ENCODE results near the gene MTHFD2L. TPM values are rescaled to one million over a fixed set of nuclear protein-coding genes. Genes with fewer than 3 reads are reported as not detected.

MTHFD2L gene
- total RNA-seq, 2 donors from 2014 or later = 9.5 to 12.6 TPM

DNA sequence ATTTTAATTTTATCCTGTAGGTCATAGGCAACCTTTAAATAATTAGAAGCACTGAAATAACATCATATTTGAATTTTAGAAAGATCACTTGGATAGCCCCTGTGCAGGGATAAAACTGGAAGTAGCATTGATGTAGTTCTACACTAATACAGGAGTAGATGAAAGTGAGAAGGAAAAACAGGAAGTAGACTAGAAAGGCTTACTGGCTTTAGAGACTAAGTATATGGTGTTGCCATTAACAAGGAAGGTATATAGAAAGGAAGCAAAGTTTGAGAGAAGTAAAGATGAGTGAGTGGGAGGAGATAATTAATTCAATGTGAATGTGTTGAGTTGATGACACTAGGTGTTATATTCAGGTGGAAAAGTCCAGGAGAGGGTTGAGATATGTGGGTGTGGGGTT, 77.2 kb downstream of the MTHFD2L start:
- no peak for DNase-seq
- no peaks in the 10 kb centered on the region for H3K9me3 ChIP-seq
- H3K27ac ChIP-seq = no peak overlapping the region
- H3K4me1 ChIP-seq = no peaks in the 10 kb centered on the region
- no peak overlapping the region for H3K9ac ChIP-seq (ENCODE audit: low read depth in 2 of 2, low read length in 2 of 2)
- H3K36me3 ChIP-seq = no peaks in the 10 kb centered on the region
- H3K27me3 ChIP-seq = no peaks in the 10 kb centered on the region
- H3K4me3 ChIP-seq = no peak overlapping the region
- TF ChIP-seq, protein P1, sequence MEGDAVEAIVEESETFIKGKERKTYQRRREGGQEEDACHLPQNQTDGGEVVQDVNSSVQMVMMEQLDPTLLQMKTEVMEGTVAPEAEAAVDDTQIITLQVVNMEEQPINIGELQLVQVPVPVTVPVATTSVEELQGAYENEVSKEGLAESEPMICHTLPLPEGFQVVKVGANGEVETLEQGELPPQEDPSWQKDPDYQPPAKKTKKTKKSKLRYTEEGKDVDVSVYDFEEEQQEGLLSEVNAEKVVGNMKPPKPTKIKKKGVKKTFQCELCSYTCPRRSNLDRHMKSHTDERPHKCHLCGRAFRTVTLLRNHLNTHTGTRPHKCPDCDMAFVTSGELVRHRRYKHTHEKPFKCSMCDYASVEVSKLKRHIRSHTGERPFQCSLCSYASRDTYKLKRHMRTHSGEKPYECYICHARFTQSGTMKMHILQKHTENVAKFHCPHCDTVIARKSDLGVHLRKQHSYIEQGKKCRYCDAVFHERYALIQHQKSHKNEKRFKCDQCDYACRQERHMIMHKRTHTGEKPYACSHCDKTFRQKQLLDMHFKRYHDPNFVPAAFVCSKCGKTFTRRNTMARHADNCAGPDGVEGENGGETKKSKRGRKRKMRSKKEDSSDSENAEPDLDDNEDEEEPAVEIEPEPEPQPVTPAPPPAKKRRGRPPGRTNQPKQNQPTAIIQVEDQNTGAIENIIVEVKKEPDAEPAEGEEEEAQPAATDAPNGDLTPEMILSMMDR (IDR thresholded peaks at IDR 0.05) = no peak
- intact Hi-C loops (cut with DNase I) = no loop called here

DNA sequence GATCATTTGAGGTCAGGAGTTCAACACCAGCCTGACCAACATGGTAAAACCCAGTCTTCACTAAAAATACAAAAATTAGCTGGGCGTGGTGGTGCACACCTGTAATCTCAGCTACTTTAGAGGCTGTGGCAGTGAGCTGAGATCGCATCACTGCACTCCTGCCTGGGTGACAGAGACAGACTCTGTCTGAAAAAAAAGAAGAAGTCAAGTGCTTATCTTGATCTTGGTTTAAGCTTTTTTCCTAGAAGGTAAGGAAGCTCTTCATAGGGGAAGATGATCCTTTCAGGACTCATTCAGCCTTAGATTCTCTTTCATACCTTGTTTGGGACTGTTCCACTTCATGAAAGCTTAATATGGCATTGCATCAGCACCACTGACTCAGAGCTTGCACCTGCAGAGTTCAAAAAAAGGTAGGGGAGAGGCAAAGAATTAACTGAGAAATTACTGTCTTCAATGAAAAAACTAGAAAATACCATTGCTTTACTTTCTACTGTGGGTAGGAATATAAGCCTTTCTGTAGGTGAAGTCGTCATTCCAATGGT, 79.6 kb downstream of the MTHFD2L start:
- H3K36me3 ChIP-seq = no peaks in the 10 kb centered on the region
- TF ChIP-seq, protein P1 (IDR thresholded peaks at IDR 0.05) = no peak
- no peak overlapping the region for H3K9ac ChIP-seq (ENCODE audit: low read depth in 2 of 2, low read length in 2 of 2)
- intact Hi-C loops (cut with DNase I) = no loop called here
- H3K4me1 ChIP-seq = no peaks in the 10 kb centered on the region
- no peak overlapping the region for H3K4me3 ChIP-seq
- H3K27me3 ChIP-seq = no peaks in the 10 kb centered on the region
- no peaks in the 10 kb centered on the region for H3K9me3 ChIP-seq
- no peak for DNase-seq
- no peak overlapping the region for H3K27ac ChIP-seq

DNA sequence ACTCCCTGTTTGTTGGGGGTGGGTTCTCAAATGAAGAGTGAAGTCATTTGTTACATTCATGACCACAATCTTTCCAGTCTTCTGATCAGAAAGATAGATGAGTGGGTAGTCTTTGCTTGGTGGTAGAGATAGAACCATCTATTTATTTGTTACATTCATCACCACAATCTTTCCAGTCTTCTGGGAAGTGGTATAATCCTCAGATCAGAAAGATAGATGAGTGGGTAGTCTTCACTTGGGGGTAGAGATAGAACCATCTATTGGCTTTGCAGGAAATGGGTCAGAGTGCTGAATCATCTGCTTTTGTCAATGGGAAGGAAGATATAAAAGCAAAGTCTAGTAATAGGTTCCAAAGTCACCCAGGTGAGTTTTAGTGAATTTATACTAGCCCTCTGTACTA, 86.1 kb downstream of the MTHFD2L start:
- H3K4me1 ChIP-seq = no peaks in the 10 kb centered on the region
- intact Hi-C loops (cut with DNase I) = no loop called here
- no peaks in the 10 kb centered on the region for H3K36me3 ChIP-seq

DNA sequence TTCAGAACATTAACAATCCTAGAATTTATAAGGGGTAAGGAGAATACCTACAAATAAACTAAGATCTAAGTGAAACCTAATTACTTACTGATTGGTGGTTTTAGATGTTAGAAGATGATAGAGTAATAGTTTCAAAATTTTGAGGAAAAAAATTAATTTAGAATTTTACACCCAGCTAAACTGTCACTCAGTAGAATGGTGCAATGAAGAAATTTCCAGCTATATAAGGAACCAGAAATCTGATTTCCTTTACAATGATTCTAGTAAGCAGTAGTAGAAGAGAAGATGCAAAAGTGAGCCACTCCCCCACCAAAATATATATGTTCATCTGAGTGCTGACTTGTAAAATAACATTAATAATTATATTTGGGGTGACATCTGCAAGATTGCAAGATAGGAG, 95.0 kb downstream of the MTHFD2L start:
- DNase-seq = no peak
- Histone ChIP-seq H3K4me3 (no peak overlapping the region), H3K9ac (ENCODE audit: low read depth in 2 of 2, low read length in 2 of 2) (no peak overlapping the region), H3K27me3 (no peaks in the 10 kb centered on the region), H3K36me3 (no peaks in the 10 kb centered on the region), H3K27ac (no peak overlapping the region), H3K9me3 (no peaks in the 10 kb centered on the region), H3K4me1 (no peaks in the 10 kb centered on the region)
- TF ChIP-seq, protein P1 (IDR thresholded peaks at IDR 0.05) = no peak
- intact Hi-C loops (cut with DNase I) = no loop called here

More for the DNA sequence above, 86.1 kb downstream of the MTHFD2L start:
- H3K27ac ChIP-seq = no peak overlapping the region
- TF ChIP-seq, protein P1 (IDR thresholded peaks at IDR 0.05) = no peak
- H3K4me3 ChIP-seq = no peak overlapping the region
- no peak for DNase-seq
- no peaks in the 10 kb centered on the region for H3K27me3 ChIP-seq
- H3K9ac ChIP-seq (ENCODE audit: low read depth in 2 of 2, low read length in 2 of 2) = no peak overlapping the region
- H3K9me3 ChIP-seq = no peaks in the 10 kb centered on the region

DNA sequence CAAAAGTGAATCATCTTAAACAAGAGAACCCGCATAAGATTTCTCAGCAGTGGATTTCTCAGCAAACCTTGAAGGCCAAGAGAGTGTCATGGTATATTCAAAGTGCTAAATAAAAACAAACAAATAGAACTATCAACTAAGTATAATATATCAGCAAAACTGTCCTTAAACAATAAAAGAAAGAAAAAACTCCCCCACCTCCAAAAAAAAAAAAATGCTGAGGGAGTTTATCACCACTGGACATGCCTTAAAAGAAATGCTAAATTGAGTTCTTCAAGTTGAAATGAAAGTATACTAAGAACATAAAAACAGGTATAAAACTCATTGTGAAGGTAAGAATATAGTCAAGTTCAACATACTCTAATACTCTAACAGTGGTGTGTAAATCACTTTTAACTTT, 96.5 kb downstream of the MTHFD2L start:
- Histone ChIP-seq H3K27ac (no peak overlapping the region), H3K4me1 (no peaks in the 10 kb centered on the region), H3K9ac (ENCODE audit: low read depth in 2 of 2, low read length in 2 of 2) (no peak overlapping the region), H3K9me3 (no peaks in the 10 kb centered on the region), H3K27me3 (no peaks in the 10 kb centered on the region), H3K4me3 (no peak overlapping the region), H3K36me3 (no peaks in the 10 kb centered on the region)
- intact Hi-C loops (cut with DNase I) = no loop called here
- no peak for DNase-seq
- TF ChIP-seq, protein P1 (IDR thresholded peaks at IDR 0.05) = no peak
